K562 (cell line): ENCODE results near the gene ZNF433. TPM values are rescaled to one million over a fixed set of nuclear protein-coding genes. Genes with fewer than 3 reads are reported as not detected.

Experiments used
- ATAC-seq: fragments of 200-7000 bp; cut with Tn5 transposase; 3 replicates; pipeline ENCODE4 v1.9.1; 2020; ENCODE audit warnings: moderate library complexity
- BruUV-seq: library from RNA; stranded (reverse); fragments of 400-500 nt; replicated peaks from 2 replicates; lab custom pipeline; 2021; lab: Mats Ljungman, UMichigan
- CTCF ChIA-PET: fragments of 300-600 bp; formaldehyde crosslinking; extraction: SDS; loops from one replicate; lab custom pipeline; 2021; ENCODE audit warnings: low intra/inter-chr PET ratio; lab: Yijun Ruan, JAX
- POLR2A ChIA-PET: fragments of 300-600, 350-650 bp; sonication (Branson Sonifier 250); formaldehyde crosslinking; extraction: SDS; loops from one replicate; lab custom pipeline; 2021; ENCODE audit warnings: antibody characterized with exemption, inconsistent platforms; lab: Yijun Ruan, JAX
- DNase-seq, 4 experiments: peaks; one replicate each; pipeline versions ENCODE4 v3.0.0 to v3.0.0-alpha.2; 2011 to 2018; ENCODE audit warnings: low spot score in 3 of 4, mixed read lengths in 3 of 4; ENCODE audit errors: extremely low read depth in 1 of 4
- FAIRE-seq: peaks from 2 replicates; lab custom pipeline; 2011; peaks lifted over from hg19 to GRCh38; lab: Jason Lieb, UNC
- H2AFZ ChIP-seq: 2 replicates; pipeline ENCODE4 v1.6.0; 2011; ENCODE audit warnings: low read depth, low read length, control low read depth, inconsistent platforms
- H3K27ac ChIP-seq: fragments of 200-600 bp; 3 replicates; pipeline ENCODE4 v1.8.0; 2011; ENCODE audit warnings: low read depth, mild to moderate bottlenecking, control low read depth, inconsistent platforms, low read length, moderate library complexity, mixed read lengths; ENCODE audit errors: extremely low read depth
- H3K27me3 ChIP-seq, 2 experiments: fragments of 300-600 bp in 1 of 2; 2 replicates in 1 of 2; 3 replicates in 1 of 2; pipeline versions ENCODE4 v1.6.0 to v1.8.0; 2011; ENCODE audit warnings: inconsistent platforms in 2 of 2, low read length in 2 of 2, mild to moderate bottlenecking in 1 of 2, mixed read lengths in 1 of 2, moderate library complexity in 1 of 2; ENCODE audit not compliant: control insufficient read depth in 2 of 2, insufficient read depth in 2 of 2
- H3K36me3 ChIP-seq: fragments of 300-600 bp; 3 replicates; pipeline ENCODE4 v1.8.0; 2011; ENCODE audit warnings: mild to moderate bottlenecking, low read length, inconsistent platforms; ENCODE audit not compliant: control insufficient read depth, insufficient read depth
- H3K4me1 ChIP-seq, 2 experiments: fragments of 200-600 bp in 1 of 2; replicated peaks in 1 of 2; 2 replicates in 1 of 2; 3 replicates in 1 of 2; pipeline versions ENCODE4 v1.5.1 to v1.8.0; 2011; ENCODE audit warnings: inconsistent platforms in 2 of 2, low read length in 2 of 2, mild to moderate bottlenecking in 1 of 2, mixed read lengths in 1 of 2, moderate library complexity in 1 of 2; ENCODE audit not compliant: control insufficient read depth in 2 of 2, insufficient read depth in 2 of 2
- H3K4me2 ChIP-seq: 2 replicates; pipeline ENCODE4 v1.6.1; 2011; ENCODE audit warnings: low read length, control low read depth, inconsistent platforms, mixed read lengths; ENCODE audit not compliant: insufficient read depth
- H3K4me3 ChIP-seq: fragments of 200-600 bp; sonication (generic), shearing (Covaris generic); 2 replicates; pipeline ENCODE4 v1.5.1; 2016; ENCODE audit warnings: control low read depth, inconsistent platforms
- H3K79me2 ChIP-seq: fragments of 200-600 bp; 3 replicates; pipeline ENCODE4 v1.8.0; 2011; ENCODE audit warnings: low read length, inconsistent platforms; ENCODE audit not compliant: control insufficient read depth, insufficient read depth
- H3K9ac ChIP-seq, 2 experiments: 2 replicates each; pipeline versions ENCODE4 v1.6.0 to v1.6.1; 2011; ENCODE audit warnings: low read depth in 2 of 2, low read length in 2 of 2, control low read depth in 1 of 2, inconsistent platforms in 1 of 2, mild to moderate bottlenecking in 1 of 2, mixed read lengths in 1 of 2; ENCODE audit not compliant: insufficient read depth in 1 of 2
- H3K9me1 ChIP-seq: one replicate; pipeline ENCODE4 v1.6.0; 2011; ENCODE audit warnings: inconsistent platforms, mild to moderate bottlenecking, low read length, moderate library complexity; ENCODE audit not compliant: control insufficient read depth, insufficient read depth
- H3K9me3 ChIP-seq: replicated peaks from 2 replicates; pipeline ENCODE4 v1.5.1; 2011; ENCODE audit warnings: low read depth, low read length, inconsistent platforms; ENCODE audit not compliant: control insufficient read depth, insufficient read depth
- H4K20me1 ChIP-seq: replicated peaks from 2 replicates; pipeline ENCODE4 v1.6.1; 2011; ENCODE audit warnings: low read length, inconsistent platforms, mixed read lengths; ENCODE audit not compliant: control insufficient read depth, insufficient read depth
- WGBS: fragments of 100-300 bp; shearing (Covaris generic); methylation state at CpG from one replicate; pipeline ENCODE4 v1.1.6; 2016; ENCODE audit warnings: low coverage, mixed read lengths; ENCODE audit not compliant: insufficient coverage; ENCODE audit errors: missing lambda C conversion rate; 5-methylcytosine and 5-hydroxymethylcytosine counted together
- in situ Hi-C: fragments of 300-500 bp; cut with MboI; formaldehyde crosslinking; loops from 4 replicates; pipeline ENCODE4 v1.15.0; 2018; ENCODE audit warnings: inconsistent platforms, mixed read lengths
- intact Hi-C: fragments of 100-400 bp; cut with micrococcal nuclease; formaldehyde crosslinking; loops from 2 replicates; pipeline ENCODE4 v1.14.2; 2022
- polyA plus RNA-seq, 8 experiments: library from polyadenylated mRNA; depleted of rRNA in 4 of 8; stranded (reverse) in 5 of 8; unstranded in 3 of 8; fragments of >200 nt; fragmentation: Nextera tagmentation in 2 of 8; fragmentation: Illumina TruSeq in 1 of 8; extraction: Ambion mirVana in 2 of 8; extraction: Trizol in 1 of 8; gene quantifications; 2 replicates each; pipeline versions ENCODE4 v1.2.1 to v1.2.3, GENCODE V29; 2011 to 2014; ENCODE audit warnings: inconsistent platforms in 1 of 8, missing spikeins in 1 of 8
- total RNA-seq, 7 experiments: library from RNA; depleted of rRNA in 6 of 7; stranded (reverse); fragments of >200 nt in 6 of 7; fragmentation: Illumina TruSeq in 2 of 7; extraction: Trizol in 2 of 7; gene quantifications; 2 replicates each; pipeline versions ENCODE4 v1.2.1 to v1.2.3, GENCODE V29; 2011 to 2021; ENCODE audit warnings: low replicate concordance in 1 of 7
- TF ChIP-seq, protein P1 (sequence below): IDR thresholded peaks from 2 replicates; pipeline ENCODE4 v1.6.1; 2016; ENCODE audit warnings: missing genetic modification characterization, missing compliant biosample characterization
- TF ChIP-seq, protein P2 (sequence below), 2 experiments: IDR thresholded peaks; 2 replicates each; pipeline ENCODE4 v1.6.1; 2011; ENCODE audit warnings: borderline replicate concordance in 1 of 2, control low read depth in 1 of 2, low read depth in 1 of 2, low read length in 1 of 2, mild to moderate bottlenecking in 1 of 2, mixed read lengths in 1 of 2, moderate library complexity in 1 of 2; ENCODE audit not compliant: insufficient read depth in 1 of 2, insufficient read length in 1 of 2, poor library complexity in 1 of 2, severe bottlenecking in 1 of 2; ENCODE audit errors: extremely low read depth in 1 of 2

Gene ZNF433
- total and polyA plus RNA-seq, 9 of the 15 experiments (the other 6 are each of a cell fraction or from before 2014, with no cell fraction given) = 2.0 to 4.1 (median 2.9) TPM

DNA sequence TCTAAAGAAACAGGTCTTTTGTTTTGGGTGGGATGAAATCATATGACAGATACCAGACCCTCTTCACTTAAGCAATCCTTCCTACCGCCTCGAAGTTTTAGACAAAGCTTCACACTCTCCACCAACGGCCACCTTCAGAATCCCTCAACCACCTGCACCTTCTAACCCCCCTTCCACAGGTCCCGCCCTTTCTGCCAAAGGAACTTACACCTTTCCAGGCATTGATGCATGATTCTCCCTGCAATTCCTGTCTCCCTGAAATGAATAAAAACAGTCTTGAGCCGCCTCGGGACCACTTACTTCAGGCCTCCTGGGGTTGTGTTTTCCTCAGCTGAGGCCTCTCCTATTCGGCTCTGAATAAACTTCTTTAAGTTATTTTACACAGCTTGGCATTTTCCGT is 859 bp downstream of the ZNF433 start:
- peak overlapping the region; percentile 75 for H3K4me2 ChIP-seq
- in situ Hi-C loops (no loop called here), intact Hi-C loops (no loop called here)
- no peaks in the 10 kb centered on the region for H3K27me3 ChIP-seq
- FAIRE-seq = no peak
- H3K79me2 ChIP-seq = peaks cover 9% of the 10 kb centered on the region; the same call in 2 of the 3 replicates
- H3K4me3 ChIP-seq = peak overlapping the region; percentile 53
- H3K9me1 ChIP-seq = no peaks in the 10 kb centered on the region
- BruUV-seq = TSS peak; percentile 72
- no peak for ATAC-seq
- peaks cover 0 to 8% of the 10 kb centered on the region in 2 experiments; a peak in 3 of 5 replicates for H3K4me1 ChIP-seq
- 0 out of 2 replicates have a peak overlapping the region, but pooled peaks have one; percentile 37 for H2AFZ ChIP-seq
- TF ChIP-seq, protein P1, sequence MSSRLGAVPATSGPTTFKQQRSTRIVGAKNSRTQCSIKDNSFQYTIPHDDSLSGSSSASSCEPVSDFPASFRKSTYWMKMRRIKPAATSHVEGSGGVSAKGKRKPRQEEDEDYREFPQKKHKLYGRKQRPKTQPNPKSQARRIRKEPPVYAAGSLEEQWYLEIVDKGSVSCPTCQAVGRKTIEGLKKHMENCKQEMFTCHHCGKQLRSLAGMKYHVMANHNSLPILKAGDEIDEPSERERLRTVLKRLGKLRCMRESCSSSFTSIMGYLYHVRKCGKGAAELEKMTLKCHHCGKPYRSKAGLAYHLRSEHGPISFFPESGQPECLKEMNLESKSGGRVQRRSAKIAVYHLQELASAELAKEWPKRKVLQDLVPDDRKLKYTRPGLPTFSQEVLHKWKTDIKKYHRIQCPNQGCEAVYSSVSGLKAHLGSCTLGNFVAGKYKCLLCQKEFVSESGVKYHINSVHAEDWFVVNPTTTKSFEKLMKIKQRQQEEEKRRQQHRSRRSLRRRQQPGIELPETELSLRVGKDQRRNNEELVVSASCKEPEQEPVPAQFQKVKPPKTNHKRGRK (tag) = no peak
- TF ChIP-seq, protein P2, sequence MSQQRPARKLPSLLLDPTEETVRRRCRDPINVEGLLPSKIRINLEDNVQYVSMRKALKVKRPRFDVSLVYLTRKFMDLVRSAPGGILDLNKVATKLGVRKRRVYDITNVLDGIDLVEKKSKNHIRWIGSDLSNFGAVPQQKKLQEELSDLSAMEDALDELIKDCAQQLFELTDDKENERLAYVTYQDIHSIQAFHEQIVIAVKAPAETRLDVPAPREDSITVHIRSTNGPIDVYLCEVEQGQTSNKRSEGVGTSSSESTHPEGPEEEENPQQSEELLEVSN (IDR thresholded peaks at IDR 0.05; ENCODE audit: borderline replicate concordance in 1 of 2, extremely low read depth in 1 of 2, insufficient read depth in 1 of 2, insufficient read length in 1 of 2, low read depth in 1 of 2, low read length in 1 of 2, poor library complexity in 1 of 2, severe bottlenecking in 1 of 2) = peak in 1 of 2 experiments; percentile 31
- H3K27ac ChIP-seq = no peak overlapping the region
- POLR2A ChIA-PET = interaction anchor here (1.3 kb wide), 1 partner anchor 18 kb away, joined by 5 read pairs; the partner anchor contains the start of gene ZNF878
- no peaks in the 10 kb centered on the region for H4K20me1 ChIP-seq
- DNase-seq = no peak
- CTCF ChIA-PET = no interaction called here
- H3K36me3 ChIP-seq = no peaks in the 10 kb centered on the region
- no peaks in the 10 kb centered on the region for H3K9me3 ChIP-seq
- WGBS = 11% methylated on average over 8 of the region's 8 CpGs
- peak overlapping the region in 1 of 2 experiments; percentile 69; a peak in 1 of 4 replicates for H3K9ac ChIP-seq
